ENCODE results near the gene ANGPTL1. TPM values are rescaled to one million over a fixed set of nuclear protein-coding genes. Genes with fewer than 3 reads are reported as not detected.

ANGPTL1 gene
- total and polyA plus RNA-seq, 2 experiments from 2014 or later, result 3.5 to 3.6 TPM

- H3K79me2 ChIP-seq (ENCODE audit: insufficient read depth), result peaks cover 51% of the 10 kb centered on the region
- H3K4me1 ChIP-seq (ENCODE audit: insufficient read depth), result peaks cover 11% of the 10 kb centered on the region
- no peak for TF ChIP-seq EZH2phosphoT487 (IDR thresholded peaks at IDR 0.05; ENCODE audit: insufficient read depth, low read depth)
- H3K4me2 ChIP-seq (ENCODE audit: unreplicated experiment), result no peak overlapping the region
- H3K4me3 ChIP-seq, result no peak overlapping the region
- no peak overlapping the region for H2AFZ ChIP-seq
- no peaks in the 10 kb centered on the region for H3K27me3 ChIP-seq (replicated peaks; ENCODE audit: insufficient read depth)
- no peak overlapping the region for H3K9ac ChIP-seq
- no peak overlapping the region for H3K27ac ChIP-seq
- in situ Hi-C loops (cut with MboI), result no loop called here
- peak; percentile 7 for DNase-seq
- H3K9me2 ChIP-seq (ENCODE audit: insufficient read depth), result no peaks in the 10 kb centered on the region
- 0 out of 2 replicates have a peak, but pooled peaks cover 4% of the 10 kb centered on the region for H3K36me3 ChIP-seq (ENCODE audit: low read depth)
- 92 to 94% methylated on average over 4 of the region's 4 CpGs for WGBS, 2 experiments (ENCODE audit: low coverage in 1 of 2, low lambda C conversion rate in 2 of 2, missing lambda C conversion rate in 2 of 2)
- H3K9me3 ChIP-seq (ENCODE audit: low read depth), result no peaks in the 10 kb centered on the region
- no peaks in the 10 kb centered on the region for H3F3A ChIP-seq (ENCODE audit: insufficient read depth)
- no peaks in the 10 kb centered on the region for H4K20me1 ChIP-seq (ENCODE audit: insufficient read depth)
Observed at GRCh38 chr1:178819123-178819522, 51.8 kb downstream of the ANGPTL1 start.

GRCh38 chr1:178818416-178818815, 52.5 kb downstream of the ANGPTL1 start:
- Histone ChIP-seq H3K36me3 (ENCODE audit: low read depth) (0 out of 2 replicates have a peak, but pooled peaks cover 4% of the 10 kb centered on the region), H3K9ac (no peak overlapping the region), H2AFZ (no peak overlapping the region), H3F3A (ENCODE audit: insufficient read depth) (no peaks in the 10 kb centered on the region), H4K20me1 (ENCODE audit: insufficient read depth) (no peaks in the 10 kb centered on the region), H3K4me3 (no peak overlapping the region), H3K4me1 (ENCODE audit: insufficient read depth) (peaks cover 11% of the 10 kb centered on the region), H3K79me2 (ENCODE audit: insufficient read depth) (peaks cover 51% of the 10 kb centered on the region), H3K9me3 (ENCODE audit: low read depth) (no peaks in the 10 kb centered on the region), H3K9me2 (ENCODE audit: insufficient read depth) (no peaks in the 10 kb centered on the region), H3K4me2 (ENCODE audit: unreplicated experiment) (peak overlapping the region; percentile 44), H3K27me3 (replicated peaks; ENCODE audit: insufficient read depth) (no peaks in the 10 kb centered on the region), H3K27ac (peak overlapping the region; percentile 4; the same call in 1 of the 2 replicates)
- 47 to 50% methylated on average over 2 of the region's 2 CpGs for WGBS, 2 experiments (ENCODE audit: low coverage in 1 of 2, low lambda C conversion rate in 2 of 2, missing lambda C conversion rate in 2 of 2)
- DNase-seq, result peak; percentile 84
- TF ChIP-seq EZH2 (IDR thresholded peaks at IDR 0.05; ENCODE audit: insufficient read depth, poor library complexity, severe bottlenecking), result no peak
- in situ Hi-C loops (cut with MboI), result no loop called here

GRCh38 chr1:178810585-178810984, 60.3 kb downstream of the ANGPTL1 start:
- no peak overlapping the region for H2AFZ ChIP-seq
- TF ChIP-seq EZH2 (IDR thresholded peaks at IDR 0.05; ENCODE audit: insufficient read depth, poor library complexity, severe bottlenecking) (no peak), EZH2phosphoT487 (IDR thresholded peaks at IDR 0.05; ENCODE audit: insufficient read depth, low read depth) (no peak)
- H3K4me3 ChIP-seq, result no peak overlapping the region
- H3K9ac ChIP-seq, result no peak overlapping the region
- no peaks in the 10 kb centered on the region for H3K4me1 ChIP-seq (ENCODE audit: insufficient read depth)
- no peaks in the 10 kb centered on the region for H3K9me2 ChIP-seq (ENCODE audit: insufficient read depth)
- no peaks in the 10 kb centered on the region for H3K27me3 ChIP-seq (replicated peaks; ENCODE audit: insufficient read depth)
- H3K79me2 ChIP-seq (ENCODE audit: insufficient read depth), result peaks cover 48% of the 10 kb centered on the region
- no peaks in the 10 kb centered on the region for H4K20me1 ChIP-seq (ENCODE audit: insufficient read depth)
- H3K27ac ChIP-seq, result no peak overlapping the region
- no peak for DNase-seq
- in situ Hi-C loops (cut with MboI), result no loop called here
- peaks cover 13% of the 10 kb centered on the region for H3K36me3 ChIP-seq (ENCODE audit: low read depth)
- H3K9me3 ChIP-seq (ENCODE audit: low read depth), result no peaks in the 10 kb centered on the region
- 0 out of 2 replicates have a peak, but pooled peaks cover 4% of the 10 kb centered on the region for H3F3A ChIP-seq (ENCODE audit: insufficient read depth)
- no peak overlapping the region for H3K4me2 ChIP-seq (ENCODE audit: unreplicated experiment)

- Histone ChIP-seq H2AFZ (no peak overlapping the region), H3K27ac (no peak overlapping the region), H4K20me1 (ENCODE audit: insufficient read depth) (no peaks in the 10 kb centered on the region), H3K9me2 (ENCODE audit: insufficient read depth) (no peaks in the 10 kb centered on the region), H3K4me3 (no peak overlapping the region), H3K36me3 (ENCODE audit: low read depth) (peaks cover 12% of the 10 kb centered on the region), H3K4me2 (ENCODE audit: unreplicated experiment) (no peak overlapping the region), H3K4me1 (ENCODE audit: insufficient read depth) (no peaks in the 10 kb centered on the region), H3K9ac (no peak overlapping the region), H3K9me3 (ENCODE audit: low read depth) (no peaks in the 10 kb centered on the region), H3F3A (ENCODE audit: insufficient read depth) (0 out of 2 replicates have a peak, but pooled peaks cover 4% of the 10 kb centered on the region), H3K79me2 (ENCODE audit: insufficient read depth) (peaks cover 54% of the 10 kb centered on the region), H3K27me3 (replicated peaks; ENCODE audit: insufficient read depth) (no peaks in the 10 kb centered on the region)
- no peak for DNase-seq
- in situ Hi-C loops (cut with MboI), result no loop called here
- 99% methylated on average over 3 of the region's 3 CpGs for WGBS, 2 experiments (ENCODE audit: low coverage in 1 of 2, low lambda C conversion rate in 2 of 2, missing lambda C conversion rate in 2 of 2)
- TF ChIP-seq EZH2 (IDR thresholded peaks at IDR 0.05; ENCODE audit: insufficient read depth, poor library complexity, severe bottlenecking) (no peak), EZH2phosphoT487 (IDR thresholded peaks at IDR 0.05; ENCODE audit: insufficient read depth, low read depth) (no peak)
Observed at GRCh38 chr1:178808529-178808928, 62.3 kb downstream of the ANGPTL1 start.

- Histone ChIP-seq H3F3A (ENCODE audit: insufficient read depth) (no peaks in the 10 kb centered on the region), H2AFZ (no peak overlapping the region), H3K27me3 (replicated peaks; ENCODE audit: insufficient read depth) (no peaks in the 10 kb centered on the region), H3K79me2 (ENCODE audit: insufficient read depth) (peaks cover 54% of the 10 kb centered on the region), H3K9me2 (ENCODE audit: insufficient read depth) (no peaks in the 10 kb centered on the region), H3K4me3 (no peak overlapping the region), H4K20me1 (ENCODE audit: insufficient read depth) (no peaks in the 10 kb centered on the region), H3K4me2 (ENCODE audit: unreplicated experiment) (no peak overlapping the region), H3K4me1 (ENCODE audit: insufficient read depth) (no peaks in the 10 kb centered on the region), H3K36me3 (ENCODE audit: low read depth) (peaks cover 17% of the 10 kb centered on the region), H3K27ac (no peak overlapping the region), H3K9me3 (ENCODE audit: low read depth) (no peaks in the 10 kb centered on the region), H3K9ac (no peak overlapping the region)
- 96% methylated on average over 9 of the region's 9 CpGs for WGBS, 2 experiments (ENCODE audit: low coverage in 1 of 2, low lambda C conversion rate in 2 of 2, missing lambda C conversion rate in 2 of 2)
- no peak for TF ChIP-seq EZH2phosphoT487 (IDR thresholded peaks at IDR 0.05; ENCODE audit: insufficient read depth, low read depth)
- TF ChIP-seq EZH2 (IDR thresholded peaks at IDR 0.05; ENCODE audit: insufficient read depth, poor library complexity, severe bottlenecking), result no peak
- in situ Hi-C loops (cut with MboI), result no loop called here
- DNase-seq, result no peak
Observed at GRCh38 chr1:178806665-178807300, 64.1 kb downstream of the ANGPTL1 start.
